SK-N-SH (cell line): ENCODE measurements around the gene PLVAP.

Experiments
- CHD2 ChIP-seq: fragments of 150-350 bp; IDR thresholded peaks from 2 replicates; pipeline ENCODE4 v1.6.1; 2018; ENCODE audit warnings: low read length; ENCODE audit not compliant: partially characterized antibody
- CTCF ChIP-seq: fragments of 200-600 bp; sonication (generic); IDR thresholded peaks from 2 replicates; pipeline ENCODE4 v1.6.1; 2017; ENCODE audit warnings: antibody characterized with exemption, mild to moderate bottlenecking, moderate library complexity
- EP300 ChIP-seq, 2 experiments: IDR thresholded peaks; 2 replicates each; pipeline versions ENCODE4 v1.4.0 to v1.6.1; 2012; ENCODE audit warnings: borderline replicate concordance in 1 of 2, low read depth in 1 of 2, low read length in 1 of 2
- EZH2phosphoT487 ChIP-seq: fragments of 200-600 bp; sonication (generic); IDR thresholded peaks from 2 replicates; pipeline ENCODE4 v1.6.1; 2017; ENCODE audit warnings: low read depth, mixed run types, mild to moderate bottlenecking, antibody characterized with exemption, moderate library complexity, borderline replicate concordance
- FOXM1 ChIP-seq: IDR thresholded peaks from 2 replicates; pipeline ENCODE4 v1.4.0; 2012; ENCODE audit warnings: low read depth, mild to moderate bottlenecking
- NRF1 ChIP-seq: IDR thresholded peaks from 2 replicates; pipeline ENCODE4 v1.6.1; 2012; ENCODE audit warnings: low read depth, mild to moderate bottlenecking, low read length
- RCOR1 ChIP-seq: fragments of 150-350 bp; IDR thresholded peaks from 2 replicates; pipeline ENCODE4 v1.6.1; 2017; ENCODE audit warnings: antibody characterized with exemption, low read length
- SMC3 ChIP-seq: IDR thresholded peaks from 2 replicates; pipeline ENCODE4 v1.6.1; 2012; ENCODE audit warnings: low read depth, low read length, improper control_type of control experiment
- TAF1 ChIP-seq: IDR thresholded peaks from 2 replicates; pipeline ENCODE4 v1.6.1; 2012; ENCODE audit warnings: low read depth, mild to moderate bottlenecking, low read length, moderate library complexity, borderline replicate concordance
- TCF12 ChIP-seq: IDR thresholded peaks from 2 replicates; pipeline ENCODE4 v1.4.0; 2012
- USF2 ChIP-seq: fragments of 150-350 bp; IDR thresholded peaks from 2 replicates; pipeline ENCODE4 v1.6.1; 2017; ENCODE audit warnings: antibody characterized with exemption, low read length, low read depth, borderline replicate concordance
- YY1 ChIP-seq: IDR thresholded peaks from 2 replicates; pipeline ENCODE4 v1.4.0; 2012; ENCODE audit warnings: low read depth, mild to moderate bottlenecking
- TF ChIP-seq, protein P1 (sequence below): IDR thresholded peaks from 2 replicates; pipeline ENCODE4 v1.6.1; 2012; ENCODE audit warnings: mild to moderate bottlenecking, low read depth, low read length, moderate library complexity
- TF ChIP-seq, protein P2 (sequence below): IDR thresholded peaks from 2 replicates; pipeline ENCODE4 v1.4.0; 2012; ENCODE audit warnings: low read depth, borderline replicate concordance

GRCh38 chr19:17365361-17365760 lies 11.8 kb downstream of the PLVAP start:
- TF ChIP-seq, protein P1, sequence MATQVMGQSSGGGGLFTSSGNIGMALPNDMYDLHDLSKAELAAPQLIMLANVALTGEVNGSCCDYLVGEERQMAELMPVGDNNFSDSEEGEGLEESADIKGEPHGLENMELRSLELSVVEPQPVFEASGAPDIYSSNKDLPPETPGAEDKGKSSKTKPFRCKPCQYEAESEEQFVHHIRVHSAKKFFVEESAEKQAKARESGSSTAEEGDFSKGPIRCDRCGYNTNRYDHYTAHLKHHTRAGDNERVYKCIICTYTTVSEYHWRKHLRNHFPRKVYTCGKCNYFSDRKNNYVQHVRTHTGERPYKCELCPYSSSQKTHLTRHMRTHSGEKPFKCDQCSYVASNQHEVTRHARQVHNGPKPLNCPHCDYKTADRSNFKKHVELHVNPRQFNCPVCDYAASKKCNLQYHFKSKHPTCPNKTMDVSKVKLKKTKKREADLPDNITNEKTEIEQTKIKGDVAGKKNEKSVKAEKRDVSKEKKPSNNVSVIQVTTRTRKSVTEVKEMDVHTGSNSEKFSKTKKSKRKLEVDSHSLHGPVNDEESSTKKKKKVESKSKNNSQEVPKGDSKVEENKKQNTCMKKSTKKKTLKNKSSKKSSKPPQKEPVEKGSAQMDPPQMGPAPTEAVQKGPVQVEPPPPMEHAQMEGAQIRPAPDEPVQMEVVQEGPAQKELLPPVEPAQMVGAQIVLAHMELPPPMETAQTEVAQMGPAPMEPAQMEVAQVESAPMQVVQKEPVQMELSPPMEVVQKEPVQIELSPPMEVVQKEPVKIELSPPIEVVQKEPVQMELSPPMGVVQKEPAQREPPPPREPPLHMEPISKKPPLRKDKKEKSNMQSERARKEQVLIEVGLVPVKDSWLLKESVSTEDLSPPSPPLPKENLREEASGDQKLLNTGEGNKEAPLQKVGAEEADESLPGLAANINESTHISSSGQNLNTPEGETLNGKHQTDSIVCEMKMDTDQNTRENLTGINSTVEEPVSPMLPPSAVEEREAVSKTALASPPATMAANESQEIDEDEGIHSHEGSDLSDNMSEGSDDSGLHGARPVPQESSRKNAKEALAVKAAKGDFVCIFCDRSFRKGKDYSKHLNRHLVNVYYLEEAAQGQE = no peak
- no peak for TF ChIP-seq TAF1
- no peak for TF ChIP-seq CTCF
- TF ChIP-seq, protein P2, sequence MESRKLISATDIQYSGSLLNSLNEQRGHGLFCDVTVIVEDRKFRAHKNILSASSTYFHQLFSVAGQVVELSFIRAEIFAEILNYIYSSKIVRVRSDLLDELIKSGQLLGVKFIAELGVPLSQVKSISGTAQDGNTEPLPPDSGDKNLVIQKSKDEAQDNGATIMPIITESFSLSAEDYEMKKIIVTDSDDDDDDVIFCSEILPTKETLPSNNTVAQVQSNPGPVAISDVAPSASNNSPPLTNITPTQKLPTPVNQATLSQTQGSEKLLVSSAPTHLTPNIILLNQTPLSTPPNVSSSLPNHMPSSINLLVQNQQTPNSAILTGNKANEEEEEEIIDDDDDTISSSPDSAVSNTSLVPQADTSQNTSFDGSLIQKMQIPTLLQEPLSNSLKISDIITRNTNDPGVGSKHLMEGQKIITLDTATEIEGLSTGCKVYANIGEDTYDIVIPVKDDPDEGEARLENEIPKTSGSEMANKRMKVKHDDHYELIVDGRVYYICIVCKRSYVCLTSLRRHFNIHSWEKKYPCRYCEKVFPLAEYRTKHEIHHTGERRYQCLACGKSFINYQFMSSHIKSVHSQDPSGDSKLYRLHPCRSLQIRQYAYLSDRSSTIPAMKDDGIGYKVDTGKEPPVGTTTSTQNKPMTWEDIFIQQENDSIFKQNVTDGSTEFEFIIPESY = no peak
- TF ChIP-seq EP300 (IDR thresholded peaks at IDR 0.05; ENCODE audit: borderline replicate concordance in 1 of 2, low read depth in 1 of 2, low read length in 1 of 2) = no peak
- no peak for TF ChIP-seq NRF1
- TF ChIP-seq SMC3 = no peak
- TF ChIP-seq CHD2 = no peak
- no peak for TF ChIP-seq EZH2phosphoT487
- no peak for TF ChIP-seq YY1
- TF ChIP-seq FOXM1 = no peak
- TF ChIP-seq RCOR1 = no peak
- TF ChIP-seq TCF12 = no peak
- no peak for TF ChIP-seq USF2
